ENCODE results near the gene SOX1. TPM values are rescaled to one million over a fixed set of nuclear protein-coding genes. Genes with fewer than 3 reads are reported as not detected.

The SOX1 gene
- total and polyA plus RNA-seq, 8 donors: 0.08 TPM; not detected in 7

GRCh38 chr13:112116187-112116950 is 49.4 kb downstream of the SOX1 start:
- Histone ChIP-seq H3K4me1 (no peaks in the 10 kb centered on the region), H3K36me3 (no peaks in the 10 kb centered on the region), H3K27me3 (peaks cover 9 to 71% of the 10 kb centered on the region in 2 donors), H3K27ac (no peak overlapping the region), H3K9me3 (no peaks in the 10 kb centered on the region), H3K4me3 (no peak overlapping the region)
- TF ChIP-seq CTCF (IDR thresholded peaks at IDR 0.05): no peak
- DNase-seq (no peak), ATAC-seq (no peak)
- intact Hi-C loops (cut with DNase I): no loop called here

GRCh38 chr13:112117258-112117954 is 50.5 kb downstream of the SOX1 start:
- DNase-seq: peak in 1 of 4 donors; percentile 62
- no peaks in the 10 kb centered on the region for H3K36me3 ChIP-seq
- ATAC-seq: no peak
- H3K4me3 ChIP-seq: no peak overlapping the region
- no peaks in the 10 kb centered on the region for H3K9me3 ChIP-seq
- no peak overlapping the region for H3K27ac ChIP-seq
- TF ChIP-seq CTCF (IDR thresholded peaks at IDR 0.05): no peak
- peaks cover under 1 to 63% of the 10 kb centered on the region in 2 donors for H3K27me3 ChIP-seq
- intact Hi-C loops (cut with DNase I): no loop called here
- no peaks in the 10 kb centered on the region for H3K4me1 ChIP-seq

- no peaks in the 10 kb centered on the region for H3K36me3 ChIP-seq
- no peak for ATAC-seq
- DNase-seq: peak in 1 of 4 donors; percentile 46
- H3K27ac ChIP-seq: no peak overlapping the region
- no peak for TF ChIP-seq CTCF (IDR thresholded peaks at IDR 0.05)
- intact Hi-C loops (cut with DNase I): no loop called here
- H3K27me3 ChIP-seq: peaks cover 0 to 61% of the 10 kb centered on the region in 2 donors
- no peak overlapping the region for H3K4me3 ChIP-seq
- no peaks in the 10 kb centered on the region for H3K4me1 ChIP-seq
- H3K9me3 ChIP-seq: no peaks in the 10 kb centered on the region
These were observed 51.0 kb downstream of the SOX1 start for GRCh38 chr13:112117955-112118302.

- Histone ChIP-seq H3K27me3 (peaks cover 0 to 57% of the 10 kb centered on the region in 2 donors), H3K4me3 (no peak overlapping the region), H3K4me1 (no peaks in the 10 kb centered on the region), H3K36me3 (no peaks in the 10 kb centered on the region), H3K9me3 (no peaks in the 10 kb centered on the region), H3K27ac (no peak overlapping the region)
- no peak for ATAC-seq
- peak in 1 of 4 donors; percentile 54 for DNase-seq
- TF ChIP-seq CTCF (IDR thresholded peaks at IDR 0.05): no peak
- intact Hi-C loops (cut with DNase I): no loop called here
These were observed 51.6 kb downstream of the SOX1 start for GRCh38 chr13:112118451-112119064.

Measured in left lung (tissue), 10 donors.